ENCODE results near the gene REV3L. TPM values are rescaled to one million over a fixed set of nuclear protein-coding genes. Genes with fewer than 3 reads are reported as not detected.

REV3L gene
- total and polyA plus RNA-seq, 9 of the 15 experiments (the other 6 are each of a cell fraction or from before 2014, with no cell fraction given): 5.5 to 24.4 (median 14.4) TPM

GRCh38 chr6:111445861-111446267, 37.2 kb downstream of the REV3L start:
- H3K79me2 ChIP-seq (ENCODE audit: control insufficient read depth, insufficient read depth, low read length): peaks cover 37% of the 10 kb centered on the region
- no peak overlapping the region for H3K27ac ChIP-seq (ENCODE audit: extremely low read depth, low read depth, low read length)
- no peaks in the 10 kb centered on the region for H3K9me1 ChIP-seq (ENCODE audit: control insufficient read depth, insufficient read depth, low read length)
- ATAC-seq: no peak
- in situ Hi-C loops (cut with MboI) (no loop called here), intact Hi-C loops (cut with micrococcal nuclease) (no loop called here)
- H3K9me3 ChIP-seq (replicated peaks; ENCODE audit: control insufficient read depth, insufficient read depth, low read depth, low read length): no peaks in the 10 kb centered on the region
- H2AFZ ChIP-seq (ENCODE audit: low read depth, low read length): no peak overlapping the region
- CTCF ChIA-PET (ENCODE audit: low intra/inter-chr PET ratio): no interaction called here
- FAIRE-seq: no peak
- no peaks in the 10 kb centered on the region for H3K4me1 ChIP-seq (replicated peaks in 1 of 2; ENCODE audit: control insufficient read depth in 2 of 2, insufficient read depth in 2 of 2, low read length in 2 of 2)
- DNase-seq (ENCODE audit: extremely low read depth in 1 of 4, low spot score in 3 of 4): no peak
- H3K36me3 ChIP-seq (ENCODE audit: control insufficient read depth, insufficient read depth, low read length): no peaks in the 10 kb centered on the region
- H3K4me3 ChIP-seq: no peak overlapping the region
- POLR2A ChIA-PET: no interaction called here
- no peak overlapping the region for H3K9ac ChIP-seq (ENCODE audit: insufficient read depth in 1 of 2, low read depth in 2 of 2, low read length in 2 of 2)
- no peak overlapping the region for H3K4me2 ChIP-seq (ENCODE audit: insufficient read depth, low read length)
- no peaks in the 10 kb centered on the region for H3K27me3 ChIP-seq (ENCODE audit: control insufficient read depth in 2 of 2, insufficient read depth in 2 of 2, low read length in 2 of 2)
- no peaks in the 10 kb centered on the region for H4K20me1 ChIP-seq (replicated peaks; ENCODE audit: control insufficient read depth, insufficient read depth, low read length)
- no TSS peak for BruUV-seq (replicated peaks)
- TF ChIP-seq RNF219 (CRISPR knock-in tag; IDR thresholded peaks at IDR 0.05) (no peak), C11orf30 (IDR thresholded peaks at IDR 0.05; ENCODE audit: low read depth) (peak; percentile 38; the same call in 1 of the 2 replicates), IFI16 (CRISPR knock-in tag; IDR thresholded peaks at IDR 0.05) (no peak), ZNF316 (IDR thresholded peaks at IDR 0.05) (peak; percentile 62), ZNF354B (CRISPR knock-in tag; IDR thresholded peaks at IDR 0.05) (no peak), KLF1 (tag; IDR thresholded peaks at IDR 0.05) (no peak)
